Colon (tissue), 2 donors: ENCODE measurements around the gene TMCO2.

Experiments
- FAIRE-seq: peaks from 2 replicates; lab custom pipeline; 2012; peaks lifted over from hg19 to GRCh38; lab: Jason Lieb, UNC
- donor health status: control.
- donor health status: control.

Gene TMCO2

GRCh38 chr1:40257688-40258444 lies 10.1 kb downstream of the TMCO2 start, which contains the start of gene ZMPSTE24:
ZMPSTE24 (plus strand) TSS chr1:40258236; CDS start chr1:40258272, 36 bp downstream.
- FAIRE-seq: no peak

GRCh38 chr1:40258445-40258769 lies 10.7 kb downstream of the TMCO2 start:
- no peak for FAIRE-seq

DNA sequence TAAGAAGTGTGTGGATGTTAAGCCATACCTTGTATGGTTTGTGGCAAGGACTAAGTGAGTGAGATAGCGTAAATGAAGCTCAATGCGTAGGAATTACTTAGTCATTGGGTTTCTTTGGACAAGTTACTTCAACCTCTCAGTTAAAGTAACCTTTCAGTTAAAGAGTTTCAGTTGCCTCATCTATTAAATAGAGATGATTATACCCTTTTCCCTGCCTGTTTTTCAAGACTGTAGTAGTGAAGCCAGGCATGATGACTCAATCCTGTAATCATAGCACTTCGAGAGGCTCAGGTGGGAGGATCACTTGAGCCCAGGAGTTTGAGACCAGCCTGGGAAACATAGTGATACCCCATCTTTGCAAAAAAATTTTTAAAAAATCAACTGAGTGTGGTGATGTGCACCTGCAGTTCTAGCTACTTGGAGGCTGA lies 16.6 kb downstream of the TMCO2 start:
- FAIRE-seq: no peak

- FAIRE-seq: no peak
These were observed 17.6 kb downstream of the TMCO2 start for GRCh38 chr1:40265298-40265697.

GRCh38 chr1:40265919-40266318 lies 18.2 kb downstream of the TMCO2 start:
- FAIRE-seq: no peak

DNA sequence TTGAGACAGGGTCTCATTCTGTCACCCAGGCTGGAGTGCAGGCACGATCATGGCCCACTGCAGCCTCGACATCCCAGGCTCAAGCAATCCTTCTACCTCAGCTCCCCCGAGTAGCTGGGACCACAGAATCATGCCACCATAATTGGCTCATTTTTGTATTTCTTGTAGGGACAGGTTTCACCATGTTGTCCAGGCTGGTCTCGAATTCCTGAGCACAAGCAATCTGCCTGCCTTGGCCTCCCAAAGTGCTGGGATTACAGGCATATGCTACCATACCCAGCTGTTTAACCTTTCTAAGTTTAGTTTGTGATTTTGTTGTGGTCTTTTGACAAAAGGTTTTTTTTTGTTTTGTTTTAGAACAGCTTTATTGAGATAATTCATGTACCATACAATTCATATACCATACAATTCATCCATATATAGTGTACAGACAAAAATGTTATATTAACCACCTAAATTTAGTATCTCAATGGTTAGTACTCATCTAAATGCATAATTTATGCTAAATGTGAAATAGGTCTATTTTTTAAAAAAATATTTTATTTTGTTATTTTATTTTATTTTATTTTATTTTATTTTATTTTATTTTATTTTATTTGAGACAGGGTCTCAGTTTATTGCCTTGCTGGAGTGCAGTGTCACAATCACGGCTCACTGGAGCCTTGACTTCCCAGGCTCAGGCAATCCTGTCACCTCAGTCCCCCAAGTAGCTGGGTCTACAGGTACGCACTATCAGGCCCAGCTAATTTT lies 19.2 kb downstream of the TMCO2 start:
- FAIRE-seq: peak; percentile 47

- no peak for FAIRE-seq
These were observed 20.0 kb downstream of the TMCO2 start for GRCh38 chr1:40267767-40268187.

DNA sequence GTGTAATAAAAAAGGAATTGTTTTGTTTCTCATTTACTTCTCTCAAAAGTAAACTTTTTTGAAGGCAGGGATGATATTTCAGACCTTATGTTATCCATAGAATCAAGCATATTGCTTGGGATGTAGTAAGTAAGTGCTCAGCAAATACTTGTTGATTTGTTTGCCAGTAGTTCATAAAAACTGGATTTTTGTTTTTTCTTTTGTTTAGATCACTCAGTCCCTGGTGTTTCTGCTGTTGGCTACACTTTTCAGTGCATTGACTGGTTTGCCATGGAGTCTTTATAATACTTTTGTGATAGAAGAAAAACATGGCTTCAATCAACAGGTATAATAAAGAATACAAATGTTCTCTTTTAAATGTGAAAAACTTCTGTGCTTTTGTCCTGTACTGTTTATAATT lies 20.5 kb downstream of the TMCO2 start:
- no peak for FAIRE-seq

DNA sequence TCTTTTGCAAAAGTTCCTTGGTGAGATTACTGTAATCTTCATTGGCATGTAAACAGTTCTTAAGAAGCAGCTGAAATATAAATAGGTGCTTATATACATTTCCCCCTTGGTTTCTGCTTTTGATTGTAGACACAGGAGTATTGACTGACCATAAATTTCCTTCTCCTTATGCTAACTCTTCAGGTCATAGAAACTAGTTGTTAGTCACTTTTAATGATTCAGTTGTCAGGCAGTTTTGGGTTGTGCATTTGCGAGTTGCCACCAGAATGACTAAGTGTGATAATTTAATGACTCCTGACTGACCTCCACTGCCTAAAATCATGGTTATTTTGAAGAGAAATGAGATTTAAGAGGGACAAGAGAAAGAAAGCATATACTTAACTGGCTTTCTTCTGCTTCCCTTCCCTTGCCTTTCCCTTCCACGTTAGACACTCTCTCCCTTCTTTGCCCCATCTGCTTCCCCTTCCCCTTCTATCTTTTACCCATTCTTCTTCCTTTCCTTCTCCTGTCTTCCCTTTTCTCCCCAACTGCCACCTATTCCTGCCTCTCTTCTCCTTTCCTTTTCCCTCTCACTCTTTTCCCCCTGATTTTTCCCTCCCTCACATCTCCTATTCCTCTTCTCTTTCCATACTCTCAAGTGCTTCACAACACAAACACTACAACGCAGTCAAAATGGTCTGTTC lies 22.6 kb downstream of the TMCO2 start:
- no peak for FAIRE-seq

DNA sequence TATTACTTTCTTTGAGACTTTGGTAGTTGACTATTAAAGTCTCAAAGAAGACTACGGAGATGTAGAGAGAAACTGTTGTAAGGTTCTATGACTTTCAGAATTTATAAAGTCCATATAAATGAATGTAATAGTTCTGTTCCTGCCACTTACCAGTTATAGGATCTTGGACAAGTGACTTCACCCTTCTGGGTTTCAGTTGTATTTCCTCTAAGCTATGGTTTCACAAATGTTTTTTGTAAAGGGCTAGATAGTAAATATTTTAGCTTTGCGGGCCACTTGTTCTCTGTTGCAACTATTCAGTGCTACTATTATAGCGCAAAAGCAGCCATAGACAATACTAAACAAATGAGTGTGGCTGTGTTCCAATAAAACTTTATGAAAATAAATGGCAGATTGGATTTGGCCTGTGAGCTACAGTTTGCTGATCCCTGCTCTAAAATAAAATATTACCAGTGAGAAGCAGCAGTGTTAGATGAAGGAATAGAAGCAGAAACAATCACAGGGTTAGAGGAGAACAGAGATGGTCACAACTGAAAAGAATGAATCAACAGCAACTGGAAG lies 25.0 kb downstream of the TMCO2 start:
- no peak for FAIRE-seq

GRCh38 chr1:40273547-40274166 lies 25.9 kb downstream of the TMCO2 start:
- no peak for FAIRE-seq

DNA sequence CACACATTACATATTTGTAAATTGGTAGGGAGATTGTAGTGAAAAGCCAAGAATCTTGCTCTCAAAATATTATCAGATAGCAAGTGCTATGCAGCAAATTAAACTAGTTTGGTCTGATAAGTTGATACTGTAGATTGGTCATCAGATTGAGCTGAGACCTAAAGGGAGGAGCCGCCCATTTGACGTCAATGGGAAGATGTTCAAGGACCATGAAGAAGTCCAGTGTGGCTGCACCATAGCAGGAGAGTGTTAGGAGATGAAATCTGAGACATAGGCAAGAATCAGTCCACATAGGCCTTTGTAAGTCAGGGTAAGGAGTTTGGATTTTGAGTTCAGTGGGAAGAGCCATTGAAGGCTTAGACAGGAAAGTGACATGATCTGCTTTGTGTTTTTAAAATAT lies 26.6 kb downstream of the TMCO2 start:
- no peak for FAIRE-seq

DNA sequence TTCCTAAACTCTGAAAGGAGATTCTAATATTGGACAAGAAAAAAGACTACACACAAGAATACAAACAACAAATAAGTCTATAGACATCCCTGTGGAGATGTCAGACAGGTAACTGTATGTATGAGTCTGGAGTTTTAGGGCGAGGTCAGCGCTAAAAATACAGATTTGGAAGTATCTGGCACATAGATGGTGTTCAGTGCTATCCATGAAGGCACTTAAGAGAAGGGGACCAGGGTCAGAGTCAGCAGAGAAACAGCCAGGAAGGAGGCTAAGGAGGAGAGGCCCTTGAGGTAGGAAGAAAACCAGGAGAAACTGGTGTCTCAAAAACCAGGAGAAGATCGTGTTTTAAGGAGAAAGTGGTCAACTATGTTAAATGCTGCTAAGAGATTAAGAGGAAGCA lies 28.4 kb downstream of the TMCO2 start:
- no peak for FAIRE-seq

- FAIRE-seq: no peak
These were observed 34.1 kb downstream of the TMCO2 start for GRCh38 chr1:40281853-40282252.

- no peak for FAIRE-seq
These were observed 43.6 kb downstream of the TMCO2 start for GRCh38 chr1:40291293-40291692.

DNA sequence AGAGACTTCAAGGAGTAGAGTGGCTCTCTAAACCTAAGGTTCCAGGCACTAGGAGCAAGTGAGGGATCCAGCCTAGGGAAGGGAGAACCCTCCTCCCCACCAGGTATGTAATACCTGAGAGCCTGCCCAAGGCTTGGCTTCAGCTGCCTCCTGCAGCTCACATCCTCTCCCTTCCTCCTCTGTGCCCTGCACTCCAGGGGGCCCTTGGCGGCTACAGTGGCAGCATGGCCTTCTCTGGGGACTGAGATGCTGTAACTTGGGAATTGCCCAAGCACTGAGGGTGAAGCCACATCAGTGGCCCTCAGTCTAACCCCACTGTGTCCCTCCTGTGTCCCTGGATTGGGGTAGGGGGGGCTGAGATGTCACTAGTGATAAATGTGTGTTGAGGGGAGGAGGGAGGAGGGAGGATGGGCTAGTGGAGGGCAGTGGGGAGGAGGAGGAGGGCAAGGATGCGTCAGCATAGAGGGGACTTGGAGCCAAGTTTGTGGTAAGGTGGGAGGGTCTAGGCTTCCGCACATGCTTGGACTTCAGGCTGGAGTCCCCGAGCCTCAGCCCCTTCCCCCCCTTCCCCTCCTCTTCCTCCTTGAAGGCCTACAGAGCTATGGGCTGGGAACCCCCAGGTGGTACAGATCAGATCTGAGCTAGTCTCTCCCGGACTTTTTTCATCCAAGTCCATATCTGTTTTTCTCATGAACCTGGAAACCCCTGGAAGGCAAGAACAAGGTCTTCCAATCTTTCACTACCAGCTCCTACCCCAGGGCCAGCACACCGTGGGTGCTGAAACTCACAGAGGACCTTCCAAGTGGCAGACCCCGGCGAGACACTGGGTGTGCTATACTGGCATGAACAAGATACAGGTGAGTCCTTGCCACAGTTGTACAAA lies 51.9 kb downstream of the TMCO2 start:
- no peak for FAIRE-seq

DNA sequence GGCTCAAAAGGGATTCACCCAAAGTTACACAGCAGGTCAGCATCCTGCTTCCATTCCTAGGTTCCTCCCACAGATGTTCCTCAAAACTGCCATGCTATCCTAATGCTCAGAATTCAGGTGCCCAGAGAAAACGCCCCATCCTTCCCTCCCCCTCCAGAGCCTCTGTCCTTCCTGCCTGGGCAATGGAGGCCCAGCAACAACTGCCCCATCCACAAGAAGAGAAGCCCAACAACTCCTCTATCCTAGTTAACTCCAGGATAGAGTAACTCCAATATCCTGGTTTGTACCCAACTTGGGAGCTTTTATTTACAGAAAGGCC lies 52.5 kb downstream of the TMCO2 start:
- no peak for FAIRE-seq

DNA sequence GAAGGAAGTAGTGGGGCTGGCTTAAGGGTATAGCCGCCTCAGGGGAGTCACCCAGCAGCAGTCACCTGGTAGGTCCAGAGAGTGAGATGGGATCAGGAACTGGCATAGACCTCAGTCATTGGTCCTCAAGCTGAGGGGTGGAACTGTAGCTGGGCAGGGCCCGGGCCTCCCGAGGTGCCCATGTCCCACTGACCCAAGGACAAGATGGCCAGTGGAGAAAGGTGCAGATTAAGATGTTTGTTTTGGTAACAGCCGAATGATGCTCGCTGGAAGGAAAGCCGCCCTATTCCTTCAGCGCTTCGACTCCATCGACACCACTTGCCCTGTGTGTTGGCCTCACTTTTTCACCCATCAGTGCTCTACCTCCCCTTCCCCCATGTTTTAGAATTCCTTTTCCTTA lies 52.9 kb downstream of the TMCO2 start:
- no peak for FAIRE-seq

- no peak for FAIRE-seq
These were observed 53.3 kb downstream of the TMCO2 start for GRCh38 chr1:40301066-40301465.
